ENCODE measurements around the gene INAFM2.

The INAFM2 gene

GRCh38 chr15:40367371-40367685 lies 43.8 kb downstream of the INAFM2 start:
- TF ChIP-seq POLR2AphosphoS5 (IDR thresholded peaks at IDR 0.05; ENCODE audit: low read depth, low read length) (no peak), FOXP2 (optimal IDR thresholded peaks at IDR 0.05; ENCODE audit: borderline replicate concordance, extremely low read depth, extremely low read length, insufficient read depth) (no peak), REST (IDR thresholded peaks at IDR 0.05; ENCODE audit: insufficient read depth in 1 of 2, low read depth in 2 of 2, low read length in 2 of 2) (no peak), TAF1 (IDR thresholded peaks at IDR 0.05; ENCODE audit: borderline replicate concordance, insufficient read depth, low read length) (no peak), SIN3A (IDR thresholded peaks at IDR 0.05; ENCODE audit: borderline replicate concordance, insufficient read depth, low read length) (no peak)

GRCh38 chr15:40367686-40368611 lies 44.5 kb downstream of the INAFM2 start:
- TF ChIP-seq REST (IDR thresholded peaks at IDR 0.05; ENCODE audit: insufficient read depth in 1 of 2, low read depth in 2 of 2, low read length in 2 of 2) = no peak
- no peak for TF ChIP-seq POLR2AphosphoS5 (IDR thresholded peaks at IDR 0.05; ENCODE audit: low read depth, low read length)
- no peak for TF ChIP-seq FOXP2 (optimal IDR thresholded peaks at IDR 0.05; ENCODE audit: borderline replicate concordance, extremely low read depth, extremely low read length, insufficient read depth)
- no peak for TF ChIP-seq SIN3A (IDR thresholded peaks at IDR 0.05; ENCODE audit: borderline replicate concordance, insufficient read depth, low read length)

GRCh38 chr15:40368719-40369473 lies 45.4 kb downstream of the INAFM2 start:
- TF ChIP-seq FOXP2 (optimal IDR thresholded peaks at IDR 0.05; ENCODE audit: borderline replicate concordance, extremely low read depth, extremely low read length, insufficient read depth) (no peak), TAF1 (IDR thresholded peaks at IDR 0.05; ENCODE audit: borderline replicate concordance, insufficient read depth, low read length) (no peak), REST (IDR thresholded peaks at IDR 0.05; ENCODE audit: insufficient read depth in 1 of 2, low read depth in 2 of 2, low read length in 2 of 2) (no peak), SIN3A (IDR thresholded peaks at IDR 0.05; ENCODE audit: borderline replicate concordance, insufficient read depth, low read length) (no peak), POLR2AphosphoS5 (IDR thresholded peaks at IDR 0.05; ENCODE audit: low read depth, low read length) (no peak)

GRCh38 chr15:40369474-40369869 lies 46.0 kb downstream of the INAFM2 start:
- no peak for TF ChIP-seq TAF1 (IDR thresholded peaks at IDR 0.05; ENCODE audit: borderline replicate concordance, insufficient read depth, low read length)
- TF ChIP-seq FOXP2 (optimal IDR thresholded peaks at IDR 0.05; ENCODE audit: borderline replicate concordance, extremely low read depth, extremely low read length, insufficient read depth) = no peak
- TF ChIP-seq POLR2AphosphoS5 (IDR thresholded peaks at IDR 0.05; ENCODE audit: low read depth, low read length) = no peak
- no peak for TF ChIP-seq SIN3A (IDR thresholded peaks at IDR 0.05; ENCODE audit: borderline replicate concordance, insufficient read depth, low read length)
- TF ChIP-seq REST (IDR thresholded peaks at IDR 0.05; ENCODE audit: insufficient read depth in 1 of 2, low read depth in 2 of 2, low read length in 2 of 2) = no peak
